ENCODE measurements around the gene LARGE2. TPM values are rescaled to one million over a fixed set of nuclear protein-coding genes. Genes with fewer than 3 reads are reported as not detected.

LARGE2 gene
- total and polyA plus RNA-seq, 2 experiments from 2014 or later = 89.8 to 107 TPM

- H3K27me3 Mint-ChIP-seq (ENCODE audit: insufficient read depth, low read depth, poor library complexity) = peaks cover 18% of the 10 kb centered on the region
- Histone ChIP-seq H3K27me3 (ENCODE audit: insufficient read depth) (no peaks in the 10 kb centered on the region), H3K36me3 (ENCODE audit: insufficient read depth) (no peaks in the 10 kb centered on the region), H3K4me3 (no peak overlapping the region), H3F3A (replicated peaks; ENCODE audit: low read depth) (peaks cover 5% of the 10 kb centered on the region; the same call in 1 of the 2 replicates), H3K9me2 (ENCODE audit: insufficient read depth) (no peaks in the 10 kb centered on the region), H3K79me2 (replicated peaks; ENCODE audit: insufficient read depth) (peaks cover 19% of the 10 kb centered on the region), H3K4me2 (no peak overlapping the region), H2AFZ (no peak overlapping the region), H3K27ac (ENCODE audit: low read depth) (no peak overlapping the region), H4K20me1 (replicated peaks; ENCODE audit: insufficient read depth) (peaks cover 6% of the 10 kb centered on the region; the same call in 1 of the 2 replicates), H3K4me1 (ENCODE audit: insufficient read depth) (peaks cover 8% of the 10 kb centered on the region)
- no peak overlapping the region for H3K27ac Mint-ChIP-seq
- no peak for TF ChIP-seq NANOG (IDR thresholded peaks at IDR 0.05; ENCODE audit: borderline replicate concordance)
- TF ChIP-seq REST (IDR thresholded peaks at IDR 0.05; ENCODE audit: unreplicated experiment) = no peak
- TF ChIP-seq POLR2AphosphoS5 (IDR thresholded peaks at IDR 0.05; ENCODE audit: low read depth) = no peak
- no peak for TF ChIP-seq EZH2phosphoT487 (IDR thresholded peaks at IDR 0.05; ENCODE audit: unreplicated experiment)
- TF ChIP-seq STAT1 (IDR thresholded peaks at IDR 0.05; ENCODE audit: unreplicated experiment) = no peak
- TF ChIP-seq ZNF114 (CRISPR knock-in tag; IDR thresholded peaks at IDR 0.05) = no peak
- TF ChIP-seq JUNB (IDR thresholded peaks at IDR 0.05; ENCODE audit: unreplicated experiment) = no peak
- TF ChIP-seq ZNF331 (CRISPR knock-in tag; IDR thresholded peaks at IDR 0.05; ENCODE audit: low read depth) = no peak
- no peak for TF ChIP-seq ZNF462 (CRISPR knock-in tag; IDR thresholded peaks at IDR 0.05)
- H3K36me3 Mint-ChIP-seq (ENCODE audit: low read depth) = peaks cover 45% of the 10 kb centered on the region
- H3K9me3 Mint-ChIP-seq = no peaks in the 10 kb centered on the region; the same call in 2 of the 3 replicates
- H3K4me1 Mint-ChIP-seq = peaks cover 17% of the 10 kb centered on the region
- ATAC-seq = no peak
- DNase-seq (ENCODE audit: low spot score) = no peak
- H3K4me3 Mint-ChIP-seq = no peak overlapping the region
Measured at GRCh38 chr11:45926536-45927331, 4.3 kb downstream of the LARGE2 start.
